Right renal pelvis (tissue), 4 donors: Measurements from ENCODE around the gene CLCN3. TPM values are rescaled to one million over a fixed set of nuclear protein-coding genes. Genes with fewer than 3 reads are reported as not detected.
"Not testable (repeated sequence)": the region's sequence is repeated elsewhere in the genome, so short reads cannot be mapped to it uniquely, and the experiment has no call there.

Experiments used
- DNase-seq, 4 donors: peaks; one replicate each; pipeline ENCODE4 v3.0.0-alpha.2; 2013; ENCODE audit warnings: low read depth in 4 of 4, low spot score in 3 of 4, missing footprints in 1 of 4
- polyA plus RNA-seq, 4 donors: library from polyadenylated mRNA; unstranded; fragments of 120-200 nt; gene quantifications; one replicate each; pipeline ENCODE4 v1.2.1, GENCODE V29; 2013; ENCODE audit not compliant: insufficient read length in 4 of 4

The CLCN3 gene
- polyA plus RNA-seq, 4 donors, result 57.9 to 74.2 (median 68.8) TPM

DNA sequence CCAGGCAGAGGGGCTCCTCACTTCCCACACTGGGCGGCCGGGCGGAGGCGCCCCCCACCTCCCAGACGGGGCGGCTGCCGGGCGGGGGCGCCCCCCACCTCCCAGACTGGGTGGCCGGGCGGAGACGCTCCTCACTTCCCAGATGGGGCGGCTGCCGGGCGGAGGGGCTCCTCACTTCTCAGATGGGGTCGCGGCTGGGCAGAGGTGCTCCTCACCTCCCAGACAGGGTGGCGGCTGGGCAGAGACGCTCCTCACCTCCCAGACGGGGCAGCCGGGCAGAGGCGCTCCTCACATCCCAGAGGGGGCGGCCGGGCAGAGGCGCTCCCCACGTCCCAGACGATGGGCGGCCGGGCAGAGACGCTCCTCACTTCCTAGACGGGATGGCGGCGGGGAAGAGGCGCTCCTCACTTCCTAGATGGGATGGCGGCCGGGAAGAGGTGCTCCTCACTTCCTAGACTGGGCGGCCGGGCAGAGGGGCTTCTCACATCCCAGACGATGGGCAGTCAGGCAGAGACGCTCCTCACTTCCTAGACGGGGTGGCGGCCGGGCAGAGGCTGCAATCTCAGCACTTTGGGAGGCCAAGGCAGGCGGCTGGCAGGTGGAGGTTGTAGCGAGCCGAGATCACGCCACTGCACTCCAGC is 58.7 kb downstream of the CLCN3 start:
- DNase-seq, result not testable (repeated sequence)

DNA sequence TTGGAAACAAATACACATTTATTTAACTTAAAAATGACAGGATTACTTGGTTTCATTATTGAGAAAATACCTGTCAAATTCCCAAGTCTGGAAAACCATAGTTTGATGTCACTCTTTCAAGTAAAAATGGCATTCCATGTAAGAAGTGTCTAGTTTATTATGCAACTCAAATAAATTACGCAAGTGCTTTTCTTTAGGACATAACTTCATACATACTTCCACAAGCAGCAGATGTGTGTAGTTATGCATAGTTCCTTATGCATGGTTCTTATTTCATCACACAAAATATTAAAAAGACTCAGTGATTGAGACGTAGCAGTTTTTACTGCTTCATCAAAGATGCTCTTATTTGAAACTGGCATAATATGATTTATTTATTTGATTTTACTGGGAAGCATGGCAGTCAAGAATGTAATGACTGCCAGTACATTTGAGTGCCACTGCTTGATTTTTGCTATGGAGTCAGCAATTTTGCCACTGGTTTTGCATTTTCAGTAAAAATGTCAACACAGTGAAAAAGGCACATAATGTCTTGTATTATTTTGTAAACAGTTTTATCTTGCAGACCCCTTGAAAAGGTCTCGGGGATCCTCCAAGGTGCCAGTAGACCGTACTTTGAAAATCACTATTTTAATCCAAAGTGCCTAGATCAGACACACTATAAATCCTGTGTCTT is 62.1 kb downstream of the CLCN3 start:
- DNase-seq, result no peak

DNA sequence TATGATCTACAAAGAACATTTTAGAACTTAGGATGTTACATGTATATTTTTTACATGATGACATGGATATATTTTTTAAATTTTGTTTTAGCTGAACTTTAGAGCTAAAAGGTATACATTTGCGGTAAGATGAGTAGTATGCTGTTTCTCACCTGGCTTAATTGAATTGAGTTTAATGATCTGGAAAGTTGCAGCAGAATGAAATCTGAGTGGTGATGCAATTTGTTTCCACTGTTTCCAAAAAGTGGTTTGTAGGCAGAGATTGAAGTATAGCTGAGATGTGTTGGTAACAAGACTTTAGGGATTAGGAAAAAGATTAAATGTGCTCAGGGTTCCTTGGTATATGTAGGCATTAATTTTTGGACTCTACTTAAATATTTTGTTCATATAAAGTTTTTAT is 69.3 kb downstream of the CLCN3 start:
- no peak for DNase-seq

DNA sequence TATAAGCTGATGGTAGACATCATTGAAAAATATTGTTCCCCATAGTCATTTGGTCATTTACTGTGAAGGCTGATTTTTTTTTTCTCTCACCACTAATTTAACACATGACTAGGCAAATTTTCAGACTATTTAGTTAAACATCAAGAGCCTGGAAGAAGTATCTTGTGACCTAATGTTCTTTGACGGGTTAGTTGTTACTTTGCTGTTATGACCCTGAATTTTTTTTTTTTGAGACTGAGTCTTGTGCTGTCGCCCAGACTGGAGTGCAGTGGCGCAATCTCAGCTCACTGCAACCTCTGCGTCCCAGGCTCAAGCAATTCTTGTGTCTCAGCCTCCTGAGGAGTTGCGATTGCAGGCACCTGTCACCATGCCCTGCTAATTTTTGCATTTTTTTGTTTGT is 70.4 kb downstream of the CLCN3 start:
- no peak for DNase-seq

DNA sequence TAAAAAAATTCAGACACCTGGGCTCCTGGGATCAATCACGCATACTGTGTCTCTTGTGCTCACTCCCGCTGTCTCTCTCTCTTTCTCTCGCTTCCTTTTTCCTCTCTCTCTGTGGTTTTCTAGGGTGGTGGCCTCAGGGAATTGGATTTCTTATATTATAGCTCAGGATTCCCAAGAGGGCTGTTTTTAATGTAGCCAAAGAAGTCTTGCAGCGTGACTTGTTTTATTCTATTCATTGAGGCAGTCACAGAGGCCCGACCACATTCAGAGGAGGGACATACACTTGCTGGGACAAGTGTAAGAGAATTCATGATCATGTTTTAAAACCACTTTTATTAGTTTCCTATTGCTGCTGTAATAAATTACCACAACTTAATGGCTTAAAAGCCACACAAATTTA is 78.0 kb downstream of the CLCN3 start:
- no peak for DNase-seq

DNA sequence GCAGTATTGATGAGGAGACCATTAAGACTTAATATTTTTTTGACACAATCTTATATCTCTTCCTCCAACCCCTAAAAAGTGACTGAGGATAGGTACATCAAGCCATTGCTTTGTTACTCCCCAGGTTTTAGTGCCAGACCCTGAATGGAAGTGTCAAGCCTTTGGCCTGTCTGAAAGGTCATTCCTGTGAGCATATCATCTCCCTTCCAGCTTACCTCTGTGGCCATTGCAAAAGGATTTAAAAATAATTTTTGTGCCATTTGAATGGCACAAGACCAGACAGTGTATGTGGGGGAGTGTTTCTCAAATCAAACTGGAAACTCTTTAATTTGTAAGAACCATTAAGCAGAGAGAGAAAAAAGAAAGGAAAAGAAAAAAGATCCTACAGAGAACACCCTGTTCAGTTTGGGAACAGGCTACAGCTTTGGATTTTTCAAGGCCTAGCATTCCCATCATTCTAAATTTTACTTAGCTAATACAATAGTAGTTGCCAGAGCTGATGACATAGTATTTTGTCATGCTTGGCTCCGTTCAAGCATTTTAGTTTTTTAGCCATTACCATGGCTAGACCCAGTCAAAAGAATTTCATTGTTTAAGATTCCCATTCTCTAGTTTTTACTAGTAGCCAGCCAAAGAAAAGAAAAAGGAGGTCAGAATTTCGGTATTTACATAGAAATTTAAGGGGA is 87.7 kb downstream of the CLCN3 start:
- no peak for DNase-seq

DNA sequence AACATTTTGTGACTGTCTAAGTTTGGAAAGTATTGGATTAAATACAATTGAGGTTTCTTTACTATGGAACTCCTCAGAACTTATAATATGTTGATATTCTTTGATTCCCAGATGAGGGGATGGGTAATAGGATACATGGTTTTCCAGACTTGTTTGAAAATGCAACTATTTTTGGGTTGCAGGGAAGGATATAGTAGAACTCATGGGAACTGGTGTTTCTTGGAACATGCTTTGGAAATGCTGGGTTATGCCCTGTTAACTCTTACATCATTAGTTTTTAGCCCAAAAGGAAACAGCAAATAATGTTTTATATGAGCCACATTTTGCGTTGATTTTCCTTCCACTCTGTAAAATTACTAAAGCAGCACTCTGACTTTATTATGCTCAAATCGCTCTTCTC is 95.4 kb downstream of the CLCN3 start:
- DNase-seq, result no peak

DNA sequence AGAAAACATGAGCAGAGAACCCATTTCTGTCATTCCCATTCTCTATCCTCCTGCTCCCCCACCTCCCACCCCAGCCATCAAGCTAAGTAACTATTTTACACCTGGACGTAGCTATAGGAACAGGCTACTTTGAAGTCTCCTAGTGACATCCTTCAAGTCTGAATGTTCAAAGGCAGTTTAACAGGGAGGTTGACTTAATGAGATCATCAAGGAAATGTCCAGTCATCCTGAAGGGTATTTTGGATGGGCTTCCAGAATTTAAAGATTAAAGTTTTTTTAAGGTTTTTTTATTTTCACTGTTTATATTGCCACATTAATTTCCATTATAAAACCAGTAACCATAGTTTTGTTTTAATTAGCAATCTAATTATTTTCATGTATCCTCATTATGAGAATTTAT is 96.3 kb downstream of the CLCN3 start:
- DNase-seq, result no peak

DNA sequence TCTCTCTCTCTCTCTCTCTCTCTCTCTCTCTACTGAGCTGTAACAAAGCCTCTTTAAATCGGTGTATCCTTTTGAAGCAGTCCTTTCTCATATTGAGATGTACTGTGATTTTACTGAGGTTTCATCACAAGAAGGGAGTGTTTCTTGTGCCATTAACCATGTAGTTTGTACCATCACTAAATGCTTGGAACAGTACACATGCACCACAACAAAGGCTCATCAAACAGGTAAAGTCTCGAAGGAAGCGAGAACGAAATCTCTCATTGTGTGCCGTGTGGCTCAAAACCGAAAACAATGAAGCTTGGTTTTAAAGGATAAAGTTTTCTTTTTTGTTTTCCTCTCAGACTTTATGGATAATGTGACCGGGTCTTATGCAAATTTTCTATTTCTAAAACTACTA is 100.2 kb downstream of the CLCN3 start:
- no peak for DNase-seq

DNA sequence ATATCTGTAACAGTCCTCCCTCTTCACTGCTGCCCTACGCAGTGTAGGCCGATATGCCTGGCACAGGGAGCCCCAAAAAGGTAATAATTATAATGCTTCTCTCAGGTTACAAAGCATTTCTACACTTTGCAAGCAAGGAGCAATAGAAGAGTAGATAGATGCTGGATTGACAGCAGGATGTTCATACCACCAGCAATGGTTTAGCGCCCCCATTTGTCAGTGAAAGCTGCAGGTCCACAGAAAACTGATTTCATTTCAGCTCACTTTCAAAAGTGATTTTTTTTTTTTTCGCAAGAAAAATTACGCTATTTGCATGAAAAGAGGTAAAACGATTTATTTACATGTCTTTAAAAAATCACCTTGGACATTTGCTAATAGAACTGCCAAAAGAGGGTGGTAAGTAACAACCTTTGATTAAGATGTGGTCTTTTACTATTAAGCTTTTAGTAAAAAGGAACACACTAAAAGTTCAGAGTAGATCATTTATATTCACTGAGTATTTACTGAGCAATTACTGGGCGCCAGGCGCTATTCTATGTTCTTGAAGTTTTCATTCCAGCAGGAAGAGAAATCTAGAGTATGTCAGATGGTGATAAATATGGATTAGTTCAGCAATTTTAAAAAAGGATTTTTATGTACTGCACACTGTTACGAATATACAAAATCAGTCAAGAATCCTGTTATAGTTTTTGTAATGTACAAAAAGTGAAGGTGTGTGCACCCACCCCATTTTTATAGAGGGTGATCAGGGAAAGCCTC is 103.0 kb downstream of the CLCN3 start:
- DNase-seq, result no peak

DNA sequence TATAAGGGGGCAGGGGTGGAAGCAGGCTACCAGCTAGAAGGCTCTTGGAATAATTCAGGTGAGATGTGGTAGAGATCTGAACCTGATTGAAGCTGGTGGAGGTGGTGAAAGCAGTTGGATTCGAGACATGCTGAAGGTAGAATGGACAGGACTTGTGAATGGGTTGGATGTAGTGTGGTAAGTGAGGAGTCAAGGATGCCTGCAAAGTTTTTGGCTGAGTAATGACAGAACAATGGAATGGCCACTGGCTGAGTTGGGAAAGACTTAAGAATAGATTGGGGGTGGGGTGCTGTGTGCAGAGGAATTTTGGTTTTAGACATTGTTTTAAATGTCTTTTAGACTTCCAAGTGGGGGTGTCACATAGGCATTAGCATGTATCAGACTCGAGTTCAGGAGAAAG is 103.9 kb downstream of the CLCN3 start:
- no peak for DNase-seq

DNA sequence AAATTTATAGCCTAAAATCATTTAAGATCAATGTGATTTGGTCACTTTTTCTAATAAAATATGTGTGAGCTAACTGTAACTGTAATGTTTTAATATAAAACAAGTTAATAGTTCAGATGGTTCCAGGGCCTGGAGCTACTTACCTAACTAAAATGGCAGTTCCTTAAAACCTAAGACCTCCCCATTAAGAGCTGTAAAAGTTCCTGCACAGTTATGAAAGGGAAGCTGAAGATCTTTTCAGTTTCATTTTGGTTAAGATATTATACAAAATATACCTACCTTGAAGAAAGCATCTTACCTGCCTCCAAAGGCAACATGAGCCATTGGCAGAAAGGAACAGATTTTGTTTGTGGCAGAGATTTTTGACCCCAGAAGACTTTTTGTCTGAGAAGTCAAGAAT is 107.2 kb downstream of the CLCN3 start:
- DNase-seq, result no peak

DNA sequence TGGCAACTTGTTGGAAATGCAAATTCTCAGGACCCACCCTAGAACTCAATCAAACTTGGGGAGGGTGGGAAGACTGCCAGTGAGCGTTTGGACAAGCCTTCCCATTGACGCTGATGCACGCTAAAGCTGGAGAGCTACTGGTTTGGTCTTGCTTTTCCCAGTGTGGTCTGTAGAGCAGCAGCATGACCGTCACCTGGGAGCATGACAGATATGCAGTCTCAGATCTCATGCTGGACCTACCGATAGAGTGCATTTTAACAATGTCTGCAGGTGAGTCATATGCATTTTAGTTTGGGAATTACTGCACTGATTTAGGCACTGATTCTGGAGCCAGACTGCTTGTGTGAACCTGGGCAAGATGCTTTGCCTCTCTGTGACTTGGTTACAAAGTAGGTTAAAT is 110.2 kb downstream of the CLCN3 start:
- DNase-seq, result no peak

DNA sequence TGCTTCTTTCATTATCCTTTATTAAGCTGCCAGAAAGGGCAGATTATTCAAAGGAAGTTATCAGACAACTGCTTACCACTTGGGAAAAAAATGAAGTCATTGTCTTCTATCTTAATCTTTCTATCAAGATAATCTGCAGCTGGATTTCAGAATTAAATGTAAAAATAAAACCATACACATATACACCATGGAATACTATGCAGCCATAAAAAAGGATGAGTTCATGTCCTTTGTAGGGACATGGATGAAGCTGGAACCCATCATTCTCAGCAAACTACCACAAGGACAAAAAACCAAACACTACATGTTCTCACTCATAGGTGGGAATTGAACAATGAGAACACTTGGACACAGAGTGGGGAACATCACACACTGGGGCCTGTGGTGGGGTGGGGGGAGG is 118.2 kb downstream of the CLCN3 start:
- DNase-seq, result not testable (repeated sequence)

DNA sequence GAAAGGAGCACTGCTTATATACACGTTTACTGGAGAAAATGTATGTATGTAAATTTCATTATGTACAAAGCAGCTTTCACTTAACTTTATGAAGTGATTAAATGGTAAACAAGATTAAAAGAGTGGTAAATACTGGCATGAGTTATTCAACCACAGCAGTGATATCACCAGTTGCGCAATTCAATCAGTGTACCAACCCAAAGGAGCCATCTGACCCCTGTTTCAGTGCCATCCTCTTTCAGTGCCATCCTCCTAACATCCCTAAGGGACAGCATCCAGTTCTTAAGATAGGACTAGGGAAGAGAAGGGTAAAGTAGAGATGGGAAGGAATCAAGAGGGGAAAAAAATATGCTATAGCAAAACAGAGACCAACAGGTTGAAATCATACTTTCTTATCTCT is 121.2 kb downstream of the CLCN3 start:
- DNase-seq, result no peak

DNA sequence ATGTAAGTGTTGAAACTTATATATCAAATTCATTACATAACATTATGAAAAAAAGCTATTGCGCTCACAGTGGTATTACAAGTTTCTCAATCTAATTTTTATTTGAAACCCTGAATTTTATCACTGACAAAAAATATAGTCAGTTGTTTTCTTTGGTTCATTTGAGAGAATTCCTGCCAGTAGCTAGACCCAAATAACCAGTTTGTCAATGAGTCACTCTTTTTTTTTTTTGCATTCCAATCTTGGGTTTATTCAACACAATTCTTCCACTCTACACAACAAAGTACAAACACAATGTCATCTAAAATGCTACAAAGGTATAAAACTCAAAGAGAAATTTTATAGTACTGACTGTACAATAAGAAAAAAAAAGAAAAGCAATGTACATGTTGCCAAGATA is 124.2 kb downstream of the CLCN3 start:
- no peak for DNase-seq

DNA sequence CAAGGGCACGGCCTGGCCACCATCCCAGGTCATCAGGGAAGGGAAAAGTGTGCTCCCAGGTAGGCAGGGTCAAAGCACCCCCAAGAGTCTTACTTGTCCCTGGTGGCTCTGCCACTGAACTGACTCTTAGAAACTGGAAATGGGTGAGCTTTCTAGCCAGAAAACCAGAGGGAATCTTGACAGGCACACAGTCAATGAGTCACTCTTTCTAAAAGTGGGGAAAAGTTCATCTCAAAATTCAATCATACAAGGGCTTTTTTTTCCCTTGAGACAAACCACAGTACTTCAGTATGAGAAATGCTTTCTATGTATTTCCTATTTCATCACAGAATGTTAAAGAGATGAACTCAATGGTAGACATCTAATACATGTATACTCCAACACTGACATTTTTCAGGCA is 124.9 kb downstream of the CLCN3 start:
- DNase-seq, result no peak

DNA sequence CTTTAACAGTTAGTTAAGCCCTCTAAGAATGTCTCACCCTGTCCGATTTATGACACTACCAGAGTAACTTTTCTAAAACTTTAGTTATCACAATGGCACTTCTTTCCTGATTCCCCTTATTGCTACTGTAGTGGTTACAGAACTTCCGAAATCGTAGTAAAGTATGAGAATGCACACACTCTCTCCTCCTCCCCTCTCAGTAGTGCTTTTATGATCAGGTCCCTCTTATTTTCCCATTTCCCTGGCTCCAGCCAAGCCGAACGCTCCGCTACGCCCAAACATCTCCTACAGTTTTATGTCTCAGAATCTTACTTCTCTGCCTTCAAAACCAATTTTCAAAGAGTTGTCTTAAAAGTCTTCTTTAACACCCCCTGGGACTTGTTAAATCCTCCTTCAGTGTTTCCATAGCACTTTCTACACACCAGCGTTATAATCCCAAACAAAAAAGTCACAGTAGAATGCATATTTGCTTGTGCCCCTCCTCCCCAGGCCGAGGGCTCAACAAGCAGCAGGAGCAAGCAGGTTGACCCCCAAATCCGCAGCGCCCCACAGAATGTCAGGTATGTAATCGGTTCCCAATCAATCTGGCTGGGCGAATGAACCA is 136.7 kb downstream of the CLCN3 start:
- no peak for DNase-seq

DNA sequence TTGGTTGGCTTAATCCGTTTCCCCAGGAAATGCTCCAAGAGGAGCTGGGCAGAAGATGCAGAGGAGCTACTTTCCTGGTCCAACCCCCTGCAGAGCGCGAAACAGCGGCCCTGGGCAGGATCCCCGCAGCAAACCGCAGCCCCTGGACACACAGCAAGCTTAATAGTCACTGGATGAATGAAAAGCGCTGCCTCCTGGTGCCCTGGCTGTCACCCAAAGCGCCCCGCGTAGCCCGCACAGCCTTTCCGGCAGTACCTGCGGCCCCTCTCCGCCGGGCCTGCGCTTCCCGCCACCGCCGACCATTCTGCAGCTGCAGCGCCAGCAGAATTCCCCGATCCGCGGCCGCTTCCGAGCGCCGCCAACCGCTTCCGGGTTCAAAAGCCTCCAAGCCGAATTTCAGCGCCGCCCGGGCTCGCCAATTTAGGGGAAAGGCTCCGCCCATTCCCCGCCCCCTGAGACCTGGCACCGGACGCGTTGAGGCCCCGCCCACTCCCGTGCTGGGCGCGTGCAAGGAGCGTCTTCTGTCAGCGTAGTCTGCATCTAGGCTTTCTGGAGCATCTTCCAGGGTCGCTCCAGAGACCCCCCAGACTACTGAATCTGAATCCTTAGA is 137.3 kb downstream of the CLCN3 start, which contains the start of gene HPF1:
HPF1 (minus strand) TSS at position 370 of the 610 bp plus-strand sequence; CDS start at position 303, 67 bp downstream.
- DNase-seq, result peak; percentile 78 to 89 (median 82)

DNA sequence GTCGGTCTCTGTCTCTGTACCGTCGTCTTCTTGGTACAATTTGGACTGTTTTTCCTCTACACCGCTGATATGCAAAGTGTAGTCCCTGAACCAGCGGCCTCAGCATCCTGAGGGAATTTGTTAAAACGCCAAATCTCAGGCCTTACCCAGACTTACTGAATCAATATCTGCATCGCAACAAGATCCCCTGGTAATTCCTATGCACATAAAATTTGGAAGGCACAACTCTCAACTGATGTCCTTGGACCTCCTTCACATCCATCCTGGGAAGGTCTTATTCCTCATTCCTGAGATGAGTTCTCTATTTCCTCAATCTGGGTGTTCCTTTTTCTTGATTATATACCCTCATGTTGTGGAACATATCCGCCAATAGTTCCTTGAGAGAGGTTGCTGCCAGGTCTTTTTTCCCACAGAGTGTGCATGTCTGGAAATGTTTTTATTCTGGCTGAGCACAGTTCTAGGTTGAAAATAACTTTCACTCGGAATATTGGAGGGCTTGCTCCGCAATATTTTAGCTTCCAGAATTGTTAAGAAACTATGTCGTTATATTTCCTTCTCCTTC is 138.1 kb downstream of the CLCN3 start:
- DNase-seq, result no peak
